Vagina (tissue), 2 donors: ENCODE data around the gene CCNL1. TPM values are rescaled to one million over a fixed set of nuclear protein-coding genes. Genes with fewer than 3 reads are reported as not detected.

Experiments
- DNase-seq, 2 donors: peaks; one replicate each; pipeline ENCODE4 v3.0.0-alpha.2; 2017; ENCODE audit errors: extremely low spot score in 2 of 2
- H3K27ac ChIP-seq: fragments of 200-600 bp; sonication (generic); one replicate; pipeline ENCODE4 v1.5.1; 2019
- H3K27me3 ChIP-seq: fragments of 200-600 bp; sonication (generic); one replicate; pipeline ENCODE4 v1.5.1; 2019
- H3K36me3 ChIP-seq, 2 donors: fragments of 200-600 bp; sonication (generic); one replicate each; pipeline ENCODE4 v1.5.1; 2017 to 2019
- H3K4me1 ChIP-seq: fragments of 200-600 bp; sonication (generic); one replicate; pipeline ENCODE4 v1.5.1; 2019
- H3K4me3 ChIP-seq, 2 donors: fragments of 200-600 bp; sonication (generic); 1 replicate in 1 of 2; 2 replicates in 1 of 2; pipeline ENCODE4 v1.5.1; 2016 to 2019
- H3K9me3 ChIP-seq: fragments of 200-600 bp; sonication (generic); one replicate; pipeline ENCODE4 v1.5.1; 2019
- CTCF ChIP-seq, 3 experiments: fragments of 450-650 bp in 2 of 3; fragments of 200-600 bp in 1 of 3; sonication (generic) in 1 of 3; IDR thresholded peaks; one replicate each; pipeline ENCODE4 v1.5.1; 2017 to 2019; ENCODE audit warnings: antibody characterized with exemption in 3 of 3, mild to moderate bottlenecking in 2 of 3, moderate library complexity in 2 of 3
- POLR2A ChIP-seq, 2 donors: fragments of 450-650 bp; IDR thresholded peaks; one replicate each; pipeline ENCODE4 v1.6.1; 2017; ENCODE audit warnings: antibody characterized with exemption in 2 of 2, mild to moderate bottlenecking in 2 of 2, moderate library complexity in 2 of 2
- POLR2AphosphoS5 ChIP-seq, 2 donors: sonication (generic); formaldehyde crosslinking; IDR thresholded peaks; one replicate each; pipeline ENCODE4 v1.9.0; 2017; ENCODE audit warnings: antibody characterized with exemption in 2 of 2, mild to moderate bottlenecking in 2 of 2, low read depth in 1 of 2; ENCODE audit not compliant: insufficient read depth in 1 of 2
- intact Hi-C: fragments of 100-400 bp; cut with DNase I; formaldehyde crosslinking; loops from one replicate; pipeline ENCODE4 v1.15.1; 2023
- small RNA-seq: library from RNA; depleted of rRNA; stranded (forward); fragments of <200 nt; gene quantifications from one replicate; pipeline ENCODE3, GENCODE V24; 2016
- total RNA-seq: library from RNA; depleted of rRNA; stranded (reverse); fragments of >200 nt; gene quantifications from one replicate; pipeline ENCODE4 v1.2.3, GENCODE V29; 2016

The CCNL1 gene
- total RNA-seq, 1 donor from 2014 or later, result 269 TPM

DNA sequence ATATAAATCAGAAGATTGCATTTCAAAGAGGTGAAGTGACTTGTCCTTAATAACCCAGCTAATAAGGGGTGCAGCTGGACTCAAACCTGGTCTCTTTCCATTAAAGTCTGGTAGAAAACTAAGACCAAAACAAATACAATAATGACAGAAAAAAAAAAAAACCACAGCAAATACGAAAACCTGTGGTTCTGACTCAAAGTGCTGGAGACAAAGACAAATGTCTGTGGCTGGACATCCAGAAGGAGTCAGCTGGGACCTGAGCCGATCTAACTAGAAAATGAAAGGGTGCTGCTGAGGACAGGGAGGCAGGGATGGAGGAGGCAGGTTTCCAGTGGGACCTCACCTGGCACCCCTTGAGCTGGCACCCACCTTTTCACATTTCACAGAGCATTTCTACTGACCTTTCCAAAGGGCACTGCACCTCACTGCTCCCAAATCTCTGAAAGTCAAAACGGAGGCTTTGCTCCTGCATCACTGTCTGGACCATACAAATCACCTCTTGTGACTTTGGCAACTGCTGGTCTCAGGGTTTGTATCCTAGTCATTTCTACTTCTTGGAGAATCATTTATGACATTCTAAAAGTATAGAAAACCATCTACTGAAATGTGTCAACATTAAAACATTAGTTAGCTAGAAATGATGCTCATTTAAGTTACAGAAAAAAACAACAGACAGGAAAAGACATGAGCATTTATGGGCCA is 61.7 kb downstream of the CCNL1 start:
- intact Hi-C loops, result no loop called here
- no peaks in the 10 kb centered on the region for H3K36me3 ChIP-seq
- H3K27ac ChIP-seq, result peak overlapping the region; percentile 52
- peaks cover 7% of the 10 kb centered on the region for H3K4me1 ChIP-seq
- H3K4me3 ChIP-seq, result no peak overlapping the region
- DNase-seq, result no peak
- no peaks in the 10 kb centered on the region for H3K9me3 ChIP-seq
- no peaks in the 10 kb centered on the region for H3K27me3 ChIP-seq
- TF ChIP-seq POLR2A (IDR thresholded peaks at IDR 0.05) (no peak), POLR2AphosphoS5 (IDR thresholded peaks at IDR 0.05; ENCODE audit: insufficient read depth in 1 of 2, low read depth in 1 of 2) (no peak), CTCF (IDR thresholded peaks at IDR 0.05) (no peak)

Small RNA genes lying within 50 kb of the gene (small RNA-seq; reads per million reads assigned to genes)
- gene RF00019 (not detected), gene RNA5SP146 (not detected)
